K562 (cell line): ENCODE results near the gene SLCO2A1. TPM values are rescaled to one million over a fixed set of nuclear protein-coding genes. Genes with fewer than 3 reads are reported as not detected.

Experiments used
- ATF1 ChIP-seq, 2 experiments: fragments of 450-650 bp in 1 of 2; IDR thresholded peaks; 2 replicates each; pipeline ENCODE4 v1.6.1; 2016; ENCODE audit warnings: missing compliant biosample characterization in 1 of 2, missing genetic modification characterization in 1 of 2
- CTBP1 ChIP-seq: fragments of 450-650 bp; IDR thresholded peaks from 2 replicates; pipeline ENCODE4 v1.6.1; 2016; ENCODE audit warnings: borderline replicate concordance
- HMGN3 ChIP-seq: IDR thresholded peaks from 2 replicates; pipeline ENCODE4 v1.6.1; 2011; ENCODE audit warnings: borderline replicate concordance, low read depth, mild to moderate bottlenecking, mixed read lengths, low read length; ENCODE audit not compliant: insufficient read length; ENCODE audit errors: extremely low read depth
- NFIX ChIP-seq: fragments of 250-450 bp; sonication (Bioruptor Pico); IDR thresholded peaks from 2 replicates; pipeline ENCODE4 v1.4.0; 2020; ENCODE audit warnings: low read depth, mild to moderate bottlenecking, moderate library complexity
- NUFIP1 ChIP-seq: fragments of 450-650 bp; IDR thresholded peaks from 2 replicates; pipeline ENCODE4 v1.6.1; 2018; ENCODE audit not compliant: partially characterized antibody
- RCOR1 ChIP-seq, 2 experiments: IDR thresholded peaks; 2 replicates each; pipeline ENCODE4 v1.6.1; 2012; ENCODE audit warnings: low read depth in 2 of 2, low read length in 2 of 2, borderline replicate concordance in 1 of 2, improper control_type of control experiment in 1 of 2
- REST ChIP-seq, 2 experiments: fragments of 450-650 bp; formaldehyde crosslinking in 1 of 2; IDR thresholded peaks; 2 replicates each; pipeline versions ENCODE4 v1.4.0 to v1.6.1; 2014 to 2020; ENCODE audit warnings: mild to moderate bottlenecking in 2 of 2, borderline replicate concordance in 1 of 2, low read depth in 1 of 2
- RUNX1 ChIP-seq: sonication (generic); IDR thresholded peaks from 2 replicates; pipeline ENCODE4 v1.6.1; 2016; ENCODE audit warnings: antibody characterized with exemption, low read depth
- VEZF1 ChIP-seq: fragments of 200-800 bp; sonication (Bioruptor generic); IDR thresholded peaks from 2 replicates; pipeline ENCODE4 v1.6.1; 2017; ENCODE audit warnings: missing genetic modification characterization, missing compliant biosample characterization
- ZBTB34 ChIP-seq: fragments of 250-450 bp; sonication (Bioruptor Pico); IDR thresholded peaks from 2 replicates; pipeline ENCODE4 v1.8.0; 2021; ENCODE audit warnings: mild to moderate bottlenecking, moderate library complexity
- polyA plus RNA-seq, 8 experiments: library from polyadenylated mRNA; depleted of rRNA in 4 of 8; stranded (reverse) in 5 of 8; unstranded in 3 of 8; fragments of >200 nt; fragmentation: Nextera tagmentation in 2 of 8; fragmentation: Illumina TruSeq in 1 of 8; extraction: Ambion mirVana in 2 of 8; extraction: Trizol in 1 of 8; gene quantifications; 2 replicates each; pipeline versions ENCODE4 v1.2.1 to v1.2.3, GENCODE V29; 2011 to 2014; ENCODE audit warnings: inconsistent platforms in 1 of 8, missing spikeins in 1 of 8
- total RNA-seq, 7 experiments: library from RNA; depleted of rRNA in 6 of 7; stranded (reverse); fragments of >200 nt in 6 of 7; fragmentation: Illumina TruSeq in 2 of 7; extraction: Trizol in 2 of 7; gene quantifications; 2 replicates each; pipeline versions ENCODE4 v1.2.1 to v1.2.3, GENCODE V29; 2011 to 2021; ENCODE audit warnings: low replicate concordance in 1 of 7

SLCO2A1 gene
- total and polyA plus RNA-seq, 9 of the 15 experiments (the other 6 are each of a cell fraction or from before 2014, with no cell fraction given), result 0.16 to 1.0 TPM; not detected in 7

GRCh38 chr3:133895208-133896001 lies 134.3 kb downstream of the SLCO2A1 start, which contains the start of gene RAB6B (continued):
- TF ChIP-seq REST (IDR thresholded peaks at IDR 0.05; ENCODE audit: borderline replicate concordance) (no peak), REST (CRISPR knock-in tag; IDR thresholded peaks at IDR 0.05; ENCODE audit: low read depth) (no peak), ATF1 (CRISPR knock-in tag; IDR thresholded peaks at IDR 0.05) (no peak), ATF1 (tag; IDR thresholded peaks at IDR 0.05) (no peak; the same call in 1 of the 2 replicates), CTBP1 (peak; percentile 97), RUNX1 (0 out of 2 replicates have a peak, but pooled peaks have one; percentile 35), VEZF1 (peak; percentile 57; the same call in 1 of the 2 replicates), NFIX (no peak), NUFIP1 (no peak), RCOR1 (IDR thresholded peaks at IDR 0.05; ENCODE audit: borderline replicate concordance in 1 of 2, low read depth in 2 of 2, low read length in 2 of 2) (no peak), ZBTB34 (CRISPR knock-in tag) (no peak), HMGN3 (peak; percentile 2)
